Measurements from ENCODE around the gene FAM78B. TPM values are rescaled to one million over a fixed set of nuclear protein-coding genes. Genes with fewer than 3 reads are reported as not detected.

Gene FAM78B
- total and polyA plus RNA-seq, 2 of the 8 experiments (the other 6 are each of a cell fraction or from before 2014, with no cell fraction given), result 2.3 to 3.6 TPM

DNA sequence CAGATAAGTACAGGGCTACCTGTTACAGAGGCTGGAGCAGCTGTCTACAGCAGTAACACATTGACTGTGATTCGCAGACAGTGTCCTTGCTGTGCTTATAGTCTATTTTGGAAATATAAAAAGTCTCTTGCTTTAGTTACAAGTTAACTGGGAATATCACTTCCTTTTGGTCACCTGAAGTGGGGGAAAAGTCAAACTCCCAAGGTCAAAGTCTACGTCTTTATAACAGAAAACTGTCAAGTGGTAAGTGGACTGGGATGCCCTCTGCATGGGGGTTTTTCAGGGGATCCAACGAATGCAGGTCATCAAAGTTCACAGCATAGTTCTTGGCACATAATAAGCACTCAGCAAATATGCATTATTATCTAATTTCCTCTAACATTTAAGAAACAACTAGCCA, 55.4 kb downstream of the FAM78B start:
- no peak overlapping the region for H3K56ac ChIP-seq (replicated peaks; ENCODE audit: insufficient read length, low read depth, low read length)
- H2BK5ac ChIP-seq (ENCODE audit: low read depth, low read length), result no peak overlapping the region
- ChIA-PET CTCF (ENCODE audit: partially characterized antibody) (interaction anchor here (1.0 to 1.7 kb wide), 3 partner anchors 10 to 30 kb away, joined by 4 to 5 read pairs (median 5); no protein-coding TSS in a partner anchor), POLR2A (ENCODE audit: partially characterized antibody) (no interaction called here)
- no peak overlapping the region for H3K18ac ChIP-seq (ENCODE audit: extremely low read depth, low read length)
- no peak overlapping the region for H3K4ac ChIP-seq (replicated peaks; ENCODE audit: insufficient read length, low read depth, low read length)
- no peak overlapping the region for H2BK15ac ChIP-seq (ENCODE audit: low read length)
- H3K79me1 ChIP-seq (ENCODE audit: low read depth, low read length), result no peaks in the 10 kb centered on the region
- H3K23ac ChIP-seq (ENCODE audit: insufficient read length), result no peak overlapping the region
- H2AK5ac ChIP-seq (ENCODE audit: low read depth, low read length), result no peak overlapping the region
- no peak overlapping the region for H3K27ac ChIP-seq (ENCODE audit: low read depth, low read length)
- H2BK20ac ChIP-seq (ENCODE audit: low read length), result no peak overlapping the region
- H3K4me2 ChIP-seq (ENCODE audit: insufficient read depth in 1 of 2, low read depth in 2 of 2, low read length in 2 of 2), result no peak overlapping the region
- WGBS, 2 experiments (ENCODE audit: extremely low coverage in 1 of 2, insufficient coverage in 1 of 2, insufficient read length in 1 of 2, insufficient replicate concordance in 2 of 2, low coverage in 1 of 2, low lambda C conversion rate in 2 of 2, missing lambda C conversion rate in 1 of 2), result 87% methylated on average over 3 of the region's 3 CpGs; no CpG with 5 or more reads in 1 of the 2 experiments
- H2BK12ac ChIP-seq (ENCODE audit: low read depth, low read length), result no peak overlapping the region
- H3K9me3 ChIP-seq (ENCODE audit: insufficient read depth in 2 of 2, low read depth in 1 of 2, low read length in 1 of 2), result no peaks in the 10 kb centered on the region
- no peak overlapping the region for H3K9ac ChIP-seq (replicated peaks in 1 of 4; ENCODE audit: extremely low read depth in 1 of 4, low read depth in 3 of 4, low read length in 3 of 4)
- DNase-seq (ENCODE audit: low read depth in 1 of 2, low spot score in 2 of 2), result no peak
- no peaks in the 10 kb centered on the region for H3K4me1 ChIP-seq (replicated peaks in 1 of 4; ENCODE audit: control insufficient read depth in 3 of 4, insufficient read depth in 4 of 4, low read length in 3 of 4)
- no peaks in the 10 kb centered on the region for H4K20me1 ChIP-seq (replicated peaks in 1 of 2; ENCODE audit: control insufficient read depth in 1 of 2, insufficient read depth in 2 of 2, low read length in 2 of 2)
- H2BK120ac ChIP-seq (replicated peaks; ENCODE audit: low read depth, low read length), result no peak overlapping the region
- H3K23me2 ChIP-seq (ENCODE audit: low read depth, low read length), result no peaks in the 10 kb centered on the region
- no peak overlapping the region for H4K5ac ChIP-seq (ENCODE audit: insufficient read length, low read depth, low read length)
- TF ChIP-seq CTBP2 (IDR thresholded peaks at IDR 0.05; ENCODE audit: borderline replicate concordance, insufficient read depth, insufficient read length, low read length) (no peak), CHD2 (IDR thresholded peaks at IDR 0.05; ENCODE audit: low read length) (no peak), SP2 (IDR thresholded peaks at IDR 0.05; ENCODE audit: low read length) (no peak), ASH2L (IDR thresholded peaks at IDR 0.05; ENCODE audit: low read length) (no peak), GTF2F1 (IDR thresholded peaks at IDR 0.05; ENCODE audit: borderline replicate concordance, low read depth, low read length) (no peak), TCF12 (IDR thresholded peaks at IDR 0.05; ENCODE audit: low read depth, low read length) (no peak), TBP (IDR thresholded peaks at IDR 0.05; ENCODE audit: low read depth, low read length) (no peak), ZNF274 (IDR thresholded peaks at IDR 0.05; ENCODE audit: borderline replicate concordance, extremely low read depth, low read length) (no peak), HDAC6 (IDR thresholded peaks at IDR 0.05; ENCODE audit: low read depth, low read length) (no peak), SIRT6 (IDR thresholded peaks at IDR 0.05; ENCODE audit: low read length) (no peak), SRF (IDR thresholded peaks at IDR 0.05; ENCODE audit: low read depth, low read length) (no peak)
- TF ChIP-seq, protein P1, sequence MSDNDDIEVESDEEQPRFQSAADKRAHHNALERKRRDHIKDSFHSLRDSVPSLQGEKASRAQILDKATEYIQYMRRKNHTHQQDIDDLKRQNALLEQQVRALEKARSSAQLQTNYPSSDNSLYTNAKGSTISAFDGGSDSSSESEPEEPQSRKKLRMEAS (IDR thresholded peaks at IDR 0.05), result no peak
- H4K8ac ChIP-seq (ENCODE audit: extremely low read depth, insufficient read depth, low read length), result no peak overlapping the region
- no peak overlapping the region for H2AFZ ChIP-seq (ENCODE audit: low read length)
- FAIRE-seq, result no peak
- no peaks in the 10 kb centered on the region for H3K79me2 ChIP-seq (ENCODE audit: control insufficient read depth in 1 of 2, insufficient read depth in 2 of 2, low read length in 2 of 2)
- no peaks in the 10 kb centered on the region for H3K36me3 ChIP-seq (ENCODE audit: control insufficient read depth in 2 of 4, insufficient read depth in 4 of 4, low read length in 3 of 4)
- no peaks in the 10 kb centered on the region for H3K27me3 ChIP-seq (replicated peaks in 1 of 4; ENCODE audit: control insufficient read depth in 3 of 4, extremely low read depth in 1 of 4, insufficient read depth in 3 of 4, low read length in 3 of 4)
- no peak overlapping the region for H3K14ac ChIP-seq (ENCODE audit: insufficient read length)
- no peak overlapping the region for H3K4me3 ChIP-seq (ENCODE audit: extremely low read depth in 1 of 4, insufficient read depth in 2 of 4, low read depth in 3 of 4, low read length in 4 of 4)
- no peak overlapping the region for H4K91ac ChIP-seq (replicated peaks; ENCODE audit: insufficient read length, low read length)
